HepG2 (cell line): Measurements from ENCODE around the gene ACADVL. TPM values are rescaled to one million over a fixed set of nuclear protein-coding genes. Genes with fewer than 3 reads are reported as not detected.
A peak's percentile ranks its signal among the peaks of the same experiment; 100 is the strongest.

Experiments used
- JUN ChIP-seq: sonication (generic); formaldehyde crosslinking; IDR thresholded peaks from 2 replicates; pipeline ENCODE4 v1.4.0; 2020; ENCODE audit warnings: mild to moderate bottlenecking, missing genetic modification reagents
- RARA ChIP-seq: IDR thresholded peaks from 2 replicates; pipeline ENCODE4 v1.6.1; 2016; ENCODE audit warnings: missing genetic modification reagents, missing compliant biosample characterization
- SMAD9 ChIP-seq: sonication (generic); formaldehyde crosslinking; IDR thresholded peaks from 2 replicates; pipeline ENCODE4 v1.5.1; 2020; ENCODE audit warnings: mild to moderate bottlenecking, missing genetic modification reagents
- ZKSCAN5 ChIP-seq: sonication (generic); formaldehyde crosslinking; IDR thresholded peaks from 2 replicates; pipeline ENCODE4 v1.5.1; 2020; ENCODE audit warnings: mild to moderate bottlenecking, missing genetic modification reagents
- ZNF20 ChIP-seq: sonication (generic); formaldehyde crosslinking; IDR thresholded peaks from 2 replicates; pipeline ENCODE4 v1.4.0; 2020; ENCODE audit warnings: mild to moderate bottlenecking, moderate library complexity, missing genetic modification reagents
- ZNF3 ChIP-seq: IDR thresholded peaks from 2 replicates; pipeline ENCODE4 v1.7.0; 2017; ENCODE audit warnings: inconsistent platforms
- ZNF382 ChIP-seq: sonication (generic); formaldehyde crosslinking; IDR thresholded peaks from 2 replicates; pipeline ENCODE4 v1.5.0; 2020; ENCODE audit warnings: missing genetic modification reagents, mild to moderate bottlenecking, borderline replicate concordance
- ZNF484 ChIP-seq: sonication (generic); formaldehyde crosslinking; IDR thresholded peaks from 2 replicates; pipeline ENCODE4 v1.5.1; 2020; ENCODE audit warnings: mild to moderate bottlenecking, low read depth, missing genetic modification reagents, borderline replicate concordance
- ZNF792 ChIP-seq: IDR thresholded peaks from 2 replicates; pipeline ENCODE4 v1.6.1; 2016
- ZSCAN21 ChIP-seq: sonication (generic); formaldehyde crosslinking; IDR thresholded peaks from 2 replicates; pipeline ENCODE4 v1.8.0; 2022; ENCODE audit warnings: mild to moderate bottlenecking, missing genetic modification reagents, moderate library complexity, borderline replicate concordance
- polyA plus RNA-seq, 8 experiments: library from polyadenylated mRNA; depleted of rRNA in 3 of 8; stranded (reverse) in 7 of 8; unstranded in 1 of 8; fragments of >200 nt; fragmentation: Illumina TruSeq in 4 of 8; extraction: Trizol in 4 of 8; gene quantifications; 2 replicates each; pipeline versions ENCODE4 v1.2.1 to v1.2.3, GENCODE V29; 2011 to 2016; ENCODE audit warnings: low read depth in 4 of 8, missing spikeins in 1 of 8, mixed read lengths in 1 of 8; ENCODE audit not compliant: insufficient read depth in 1 of 8
- total RNA-seq, 5 experiments: library from RNA; depleted of rRNA; stranded (reverse); fragments of >200 nt; fragmentation: Illumina TruSeq; extraction: Trizol; gene quantifications; 2 replicates each; pipeline ENCODE4 v1.2.3, GENCODE V29; 2016; ENCODE audit warnings: low read depth in 1 of 5
- TF ChIP-seq, protein P1 (sequence below): sonication (generic); formaldehyde crosslinking; conservative IDR thresholded peaks from 2 replicates; pipeline ENCODE4 v1.8.0; 2022; ENCODE audit warnings: low read depth, missing genetic modification reagents
- TF ChIP-seq, protein P2 (sequence below): sonication (generic); formaldehyde crosslinking; IDR thresholded peaks from 2 replicates; pipeline ENCODE4 v1.5.0; 2020; ENCODE audit warnings: missing genetic modification reagents
- TF ChIP-seq, protein P3 (sequence below), 2 experiments: sonication (generic) in 1 of 2; formaldehyde crosslinking in 1 of 2; IDR thresholded peaks; 2 replicates each; pipeline versions ENCODE4 v1.6.1 to v1.9.0; 2014 to 2022; ENCODE audit warnings: antibody characterized with exemption in 1 of 2, borderline replicate concordance in 1 of 2, inconsistent platforms in 1 of 2, low read depth in 1 of 2, missing genetic modification reagents in 1 of 2
- TF ChIP-seq, protein P4 (sequence below): sonication (generic); formaldehyde crosslinking; IDR thresholded peaks from 2 replicates; pipeline ENCODE4 v1.4.0; 2020; ENCODE audit warnings: missing genetic modification reagents, borderline replicate concordance

Gene ACADVL
- total and polyA plus RNA-seq, 2 of the 13 experiments (the other 11 are each of a cell fraction or from before 2014, with no cell fraction given), result 219 to 412 TPM

DNA sequence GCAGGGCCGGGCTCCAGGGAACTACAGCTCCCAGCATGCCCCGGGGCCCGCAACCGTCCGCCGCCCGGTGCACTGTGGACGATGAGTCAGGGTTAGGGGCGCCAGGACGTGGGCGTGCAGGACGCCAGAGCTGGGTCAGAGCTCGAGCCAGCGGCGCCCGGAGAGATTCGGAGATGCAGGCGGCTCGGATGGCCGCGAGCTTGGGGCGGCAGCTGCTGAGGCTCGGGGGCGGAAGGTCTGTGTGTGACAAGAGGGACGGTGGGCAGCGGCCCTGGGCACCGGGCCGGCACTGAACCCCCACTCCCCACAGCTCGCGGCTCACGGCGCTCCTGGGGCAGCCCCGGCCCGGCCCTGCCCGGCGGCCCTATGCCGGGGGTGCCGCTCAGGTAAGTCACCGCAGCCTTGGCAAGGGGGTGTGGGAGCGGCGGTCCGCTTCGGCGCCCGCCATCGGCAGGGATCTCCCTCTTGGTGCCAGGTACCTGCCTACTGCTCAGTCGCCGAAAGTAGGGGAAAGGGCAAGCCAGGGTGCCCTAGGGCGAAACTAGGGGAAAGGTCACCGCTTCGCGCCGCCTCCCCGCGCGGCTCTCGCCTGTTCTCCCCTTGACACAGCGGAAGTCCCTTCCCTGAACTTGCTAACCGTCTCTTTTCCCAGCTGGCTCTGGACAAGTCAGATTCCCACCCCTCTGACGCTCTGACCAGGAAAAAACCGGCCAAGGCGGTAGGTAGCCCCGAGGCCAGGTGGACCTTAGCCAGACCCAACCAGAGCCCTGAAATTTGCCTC, at the start of gene ACADVL, which contains the start of gene DLG4 (continued):
- TF ChIP-seq, protein P1, sequence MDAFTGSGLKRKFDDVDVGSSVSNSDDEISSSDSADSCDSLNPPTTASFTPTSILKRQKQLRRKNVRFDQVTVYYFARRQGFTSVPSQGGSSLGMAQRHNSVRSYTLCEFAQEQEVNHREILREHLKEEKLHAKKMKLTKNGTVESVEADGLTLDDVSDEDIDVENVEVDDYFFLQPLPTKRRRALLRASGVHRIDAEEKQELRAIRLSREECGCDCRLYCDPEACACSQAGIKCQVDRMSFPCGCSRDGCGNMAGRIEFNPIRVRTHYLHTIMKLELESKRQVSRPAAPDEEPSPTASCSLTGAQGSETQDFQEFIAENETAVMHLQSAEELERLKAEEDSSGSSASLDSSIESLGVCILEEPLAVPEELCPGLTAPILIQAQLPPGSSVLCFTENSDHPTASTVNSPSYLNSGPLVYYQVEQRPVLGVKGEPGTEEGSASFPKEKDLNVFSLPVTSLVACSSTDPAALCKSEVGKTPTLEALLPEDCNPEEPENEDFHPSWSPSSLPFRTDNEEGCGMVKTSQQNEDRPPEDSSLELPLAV, result no peak
- TF ChIP-seq JUN (no peak; the same call in none of the 2 replicates), ZNF20 (CRISPR knock-in tag) (no peak), ZNF484 (CRISPR knock-in tag) (no peak; the same call in 1 of the 2 replicates), ZNF792 (peak; percentile 31; the same call in 1 of the 2 replicates), ZKSCAN5 (CRISPR knock-in tag) (no peak), RARA (CRISPR knock-in tag) (peak; percentile 81), ZNF382 (CRISPR knock-in tag) (no peak), ZNF3 (CRISPR knock-in tag) (no peak), SMAD9 (no peak), ZSCAN21 (CRISPR knock-in tag) (peak; percentile 78)
- TF ChIP-seq, protein P2, sequence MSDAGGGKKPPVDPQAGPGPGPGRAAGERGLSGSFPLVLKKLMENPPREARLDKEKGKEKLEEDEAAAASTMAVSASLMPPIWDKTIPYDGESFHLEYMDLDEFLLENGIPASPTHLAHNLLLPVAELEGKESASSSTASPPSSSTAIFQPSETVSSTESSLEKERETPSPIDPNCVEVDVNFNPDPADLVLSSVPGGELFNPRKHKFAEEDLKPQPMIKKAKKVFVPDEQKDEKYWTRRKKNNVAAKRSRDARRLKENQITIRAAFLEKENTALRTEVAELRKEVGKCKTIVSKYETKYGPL (CRISPR knock-in tag), result no peak
- TF ChIP-seq, protein P3, sequence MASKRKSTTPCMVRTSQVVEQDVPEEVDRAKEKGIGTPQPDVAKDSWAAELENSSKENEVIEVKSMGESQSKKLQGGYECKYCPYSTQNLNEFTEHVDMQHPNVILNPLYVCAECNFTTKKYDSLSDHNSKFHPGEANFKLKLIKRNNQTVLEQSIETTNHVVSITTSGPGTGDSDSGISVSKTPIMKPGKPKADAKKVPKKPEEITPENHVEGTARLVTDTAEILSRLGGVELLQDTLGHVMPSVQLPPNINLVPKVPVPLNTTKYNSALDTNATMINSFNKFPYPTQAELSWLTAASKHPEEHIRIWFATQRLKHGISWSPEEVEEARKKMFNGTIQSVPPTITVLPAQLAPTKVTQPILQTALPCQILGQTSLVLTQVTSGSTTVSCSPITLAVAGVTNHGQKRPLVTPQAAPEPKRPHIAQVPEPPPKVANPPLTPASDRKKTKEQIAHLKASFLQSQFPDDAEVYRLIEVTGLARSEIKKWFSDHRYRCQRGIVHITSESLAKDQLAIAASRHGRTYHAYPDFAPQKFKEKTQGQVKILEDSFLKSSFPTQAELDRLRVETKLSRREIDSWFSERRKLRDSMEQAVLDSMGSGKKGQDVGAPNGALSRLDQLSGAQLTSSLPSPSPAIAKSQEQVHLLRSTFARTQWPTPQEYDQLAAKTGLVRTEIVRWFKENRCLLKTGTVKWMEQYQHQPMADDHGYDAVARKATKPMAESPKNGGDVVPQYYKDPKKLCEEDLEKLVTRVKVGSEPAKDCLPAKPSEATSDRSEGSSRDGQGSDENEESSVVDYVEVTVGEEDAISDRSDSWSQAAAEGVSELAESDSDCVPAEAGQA (IDR thresholded peaks at IDR 0.05; ENCODE audit: low read depth), result no peak; the same call in 1 of the 2 replicates
- TF ChIP-seq, protein P3 (CRISPR knock-in tag; IDR thresholded peaks at IDR 0.05; ENCODE audit: borderline replicate concordance), result no peak
- TF ChIP-seq, protein P4, sequence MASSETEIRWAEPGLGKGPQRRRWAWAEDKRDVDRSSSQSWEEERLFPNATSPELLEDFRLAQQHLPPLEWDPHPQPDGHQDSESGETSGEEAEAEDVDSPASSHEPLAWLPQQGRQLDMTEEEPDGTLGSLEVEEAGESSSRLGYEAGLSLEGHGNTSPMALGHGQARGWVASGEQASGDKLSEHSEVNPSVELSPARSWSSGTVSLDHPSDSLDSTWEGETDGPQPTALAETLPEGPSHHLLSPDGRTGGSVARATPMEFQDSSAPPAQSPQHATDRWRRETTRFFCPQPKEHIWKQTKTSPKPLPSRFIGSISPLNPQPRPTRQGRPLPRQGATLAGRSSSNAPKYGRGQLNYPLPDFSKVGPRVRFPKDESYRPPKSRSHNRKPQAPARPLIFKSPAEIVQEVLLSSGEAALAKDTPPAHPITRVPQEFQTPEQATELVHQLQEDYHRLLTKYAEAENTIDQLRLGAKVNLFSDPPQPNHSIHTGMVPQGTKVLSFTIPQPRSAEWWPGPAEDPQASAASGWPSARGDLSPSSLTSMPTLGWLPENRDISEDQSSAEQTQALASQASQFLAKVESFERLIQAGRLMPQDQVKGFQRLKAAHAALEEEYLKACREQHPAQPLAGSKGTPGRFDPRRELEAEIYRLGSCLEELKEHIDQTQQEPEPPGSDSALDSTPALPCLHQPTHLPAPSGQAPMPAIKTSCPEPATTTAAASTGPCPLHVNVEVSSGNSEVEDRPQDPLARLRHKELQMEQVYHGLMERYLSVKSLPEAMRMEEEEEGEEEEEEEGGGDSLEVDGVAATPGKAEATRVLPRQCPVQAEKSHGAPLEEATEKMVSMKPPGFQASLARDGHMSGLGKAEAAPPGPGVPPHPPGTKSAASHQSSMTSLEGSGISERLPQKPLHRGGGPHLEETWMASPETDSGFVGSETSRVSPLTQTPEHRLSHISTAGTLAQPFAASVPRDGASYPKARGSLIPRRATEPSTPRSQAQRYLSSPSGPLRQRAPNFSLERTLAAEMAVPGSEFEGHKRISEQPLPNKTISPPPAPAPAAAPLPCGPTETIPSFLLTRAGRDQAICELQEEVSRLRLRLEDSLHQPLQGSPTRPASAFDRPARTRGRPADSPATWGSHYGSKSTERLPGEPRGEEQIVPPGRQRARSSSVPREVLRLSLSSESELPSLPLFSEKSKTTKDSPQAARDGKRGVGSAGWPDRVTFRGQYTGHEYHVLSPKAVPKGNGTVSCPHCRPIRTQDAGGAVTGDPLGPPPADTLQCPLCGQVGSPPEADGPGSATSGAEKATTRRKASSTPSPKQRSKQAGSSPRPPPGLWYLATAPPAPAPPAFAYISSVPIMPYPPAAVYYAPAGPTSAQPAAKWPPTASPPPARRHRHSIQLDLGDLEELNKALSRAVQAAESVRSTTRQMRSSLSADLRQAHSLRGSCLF, result no peak
